Nephron (organoid): Measurements from ENCODE around the gene LRCH1.

Experiments used
- H3K27ac Mint-ChIP-seq, 3 experiments: 2 replicates each; pipeline ENCODE4 v1.8.0; 2020; ENCODE audit warnings: mixed read lengths in 3 of 3, mild to moderate bottlenecking in 2 of 3, moderate library complexity in 1 of 3
- H3K27me3 Mint-ChIP-seq: 2 replicates; pipeline ENCODE4 v1.8.0; 2021; ENCODE audit warnings: low read depth, mild to moderate bottlenecking, moderate library complexity, mixed read lengths
- H3K36me3 Mint-ChIP-seq: 2 replicates; pipeline ENCODE4 v1.8.0; 2020; ENCODE audit warnings: low read depth, mixed read lengths
- H3K4me1 Mint-ChIP-seq: 2 replicates; pipeline ENCODE4 v1.8.0; 2020; ENCODE audit warnings: mixed read lengths
- H3K4me3 Mint-ChIP-seq, 3 experiments: 2 replicates each; pipeline ENCODE4 v1.8.0; 2020; ENCODE audit warnings: mild to moderate bottlenecking in 3 of 3, mixed read lengths in 3 of 3, moderate library complexity in 2 of 3
- H3K9me3 Mint-ChIP-seq: 2 replicates; pipeline ENCODE4 v1.8.0; 2020; ENCODE audit warnings: mixed read lengths
- TF ChIP-seq, protein P1 (sequence below), 3 experiments: fragments of 200-600 bp; sonication (generic); IDR thresholded peaks; one replicate each; pipeline ENCODE4 v1.5.0; 2021; ENCODE audit warnings: antibody characterized with exemption in 3 of 3; ENCODE audit not compliant: unreplicated experiment in 3 of 3

Gene LRCH1

DNA sequence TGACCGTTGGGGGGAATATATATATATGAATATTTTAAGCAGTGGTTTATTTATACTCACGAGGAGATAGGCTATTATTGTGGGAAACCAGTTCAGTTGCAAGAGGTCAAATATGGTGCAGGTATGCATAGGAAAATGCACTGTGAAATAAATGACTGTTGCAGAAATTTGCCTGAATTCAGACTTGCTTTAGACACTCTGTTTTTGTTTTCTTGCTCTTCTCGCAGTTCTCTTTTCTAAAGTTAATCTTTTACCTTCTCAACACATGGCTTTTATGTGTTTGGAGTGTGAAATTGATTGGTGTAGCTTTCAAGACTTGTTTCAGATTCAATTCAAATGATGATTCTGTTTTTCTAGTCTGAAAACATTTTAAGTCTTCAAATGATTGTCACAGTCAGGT is 109.7 kb downstream of the LRCH1 start:
- no peak overlapping the region for H3K4me3 Mint-ChIP-seq
- peaks cover 12% of the 10 kb centered on the region for H3K36me3 Mint-ChIP-seq
- TF ChIP-seq, protein P1, sequence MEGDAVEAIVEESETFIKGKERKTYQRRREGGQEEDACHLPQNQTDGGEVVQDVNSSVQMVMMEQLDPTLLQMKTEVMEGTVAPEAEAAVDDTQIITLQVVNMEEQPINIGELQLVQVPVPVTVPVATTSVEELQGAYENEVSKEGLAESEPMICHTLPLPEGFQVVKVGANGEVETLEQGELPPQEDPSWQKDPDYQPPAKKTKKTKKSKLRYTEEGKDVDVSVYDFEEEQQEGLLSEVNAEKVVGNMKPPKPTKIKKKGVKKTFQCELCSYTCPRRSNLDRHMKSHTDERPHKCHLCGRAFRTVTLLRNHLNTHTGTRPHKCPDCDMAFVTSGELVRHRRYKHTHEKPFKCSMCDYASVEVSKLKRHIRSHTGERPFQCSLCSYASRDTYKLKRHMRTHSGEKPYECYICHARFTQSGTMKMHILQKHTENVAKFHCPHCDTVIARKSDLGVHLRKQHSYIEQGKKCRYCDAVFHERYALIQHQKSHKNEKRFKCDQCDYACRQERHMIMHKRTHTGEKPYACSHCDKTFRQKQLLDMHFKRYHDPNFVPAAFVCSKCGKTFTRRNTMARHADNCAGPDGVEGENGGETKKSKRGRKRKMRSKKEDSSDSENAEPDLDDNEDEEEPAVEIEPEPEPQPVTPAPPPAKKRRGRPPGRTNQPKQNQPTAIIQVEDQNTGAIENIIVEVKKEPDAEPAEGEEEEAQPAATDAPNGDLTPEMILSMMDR (IDR thresholded peaks at IDR 0.05; ENCODE audit: unreplicated experiment in 3 of 3) = no peak
- H3K27me3 Mint-ChIP-seq = no peaks in the 10 kb centered on the region
- peak overlapping the region; percentile 55 to 89 (median 65) for H3K27ac Mint-ChIP-seq
- peaks cover 69% of the 10 kb centered on the region for H3K4me1 Mint-ChIP-seq
- no peaks in the 10 kb centered on the region for H3K9me3 Mint-ChIP-seq

DNA sequence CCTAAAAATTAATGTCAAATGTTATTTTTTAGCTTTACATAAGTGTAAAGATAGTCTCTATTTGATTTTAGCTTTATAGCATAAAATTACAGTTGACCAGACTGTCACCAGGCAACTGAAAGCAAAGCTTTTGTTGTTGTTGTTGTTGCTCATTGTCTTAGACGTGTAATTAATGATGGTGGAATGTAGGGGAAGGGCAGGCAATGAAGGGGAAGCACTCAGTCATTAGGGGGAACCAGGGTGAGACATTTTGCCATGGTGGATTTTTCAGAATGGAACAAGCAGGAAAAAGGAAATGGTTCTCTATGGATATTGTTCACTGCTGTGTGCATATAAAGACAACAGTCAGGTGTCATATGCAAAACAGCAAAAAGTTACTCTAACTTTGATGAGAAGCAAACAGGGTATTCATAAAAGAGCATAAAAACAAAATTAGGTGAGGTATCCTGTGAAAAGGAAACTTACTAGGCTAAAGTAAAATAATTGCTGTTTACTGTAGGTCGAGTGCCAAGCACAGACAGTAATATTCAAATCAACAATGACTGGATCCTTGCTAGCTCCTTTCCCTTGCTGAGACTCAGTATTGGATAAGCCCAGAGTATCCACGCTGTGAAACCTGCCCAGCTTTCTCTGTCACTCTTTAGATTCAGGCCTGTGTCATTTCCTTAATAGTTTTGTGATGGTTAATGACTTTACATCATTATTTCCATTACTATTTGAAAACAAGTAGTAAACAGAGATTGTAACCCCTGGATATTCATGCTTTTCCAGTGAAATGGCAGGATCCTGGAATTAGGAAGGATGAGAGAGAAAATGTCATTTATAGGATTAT is 110.5 kb downstream of the LRCH1 start:
- no peaks in the 10 kb centered on the region for H3K9me3 Mint-ChIP-seq
- peaks cover 12% of the 10 kb centered on the region for H3K36me3 Mint-ChIP-seq
- peak overlapping the region in 1 of 3 experiments; percentile 9 for H3K4me3 Mint-ChIP-seq
- peaks cover 73% of the 10 kb centered on the region for H3K4me1 Mint-ChIP-seq
- TF ChIP-seq, protein P1 (IDR thresholded peaks at IDR 0.05; ENCODE audit: unreplicated experiment in 3 of 3) = no peak
- peak overlapping the region; percentile 60 to 89 (median 65) for H3K27ac Mint-ChIP-seq
- H3K27me3 Mint-ChIP-seq = no peaks in the 10 kb centered on the region

DNA sequence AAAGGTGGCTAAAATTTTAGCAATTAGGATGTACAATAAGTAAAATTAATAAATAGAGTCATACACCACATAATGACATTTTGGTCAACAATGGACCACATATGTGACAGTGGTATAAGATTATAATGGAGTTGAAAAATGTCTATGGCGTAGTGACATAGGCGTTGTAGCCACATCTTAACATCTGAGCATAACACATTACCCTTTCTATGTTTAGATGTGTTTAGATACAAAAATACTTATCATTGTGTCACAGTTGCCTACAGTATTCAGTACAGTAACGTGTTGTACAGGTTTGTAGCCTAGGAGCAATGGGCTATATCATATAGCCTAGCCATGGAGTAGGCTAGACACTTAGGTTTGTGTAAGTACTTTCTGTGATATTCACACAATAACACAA is 111.2 kb downstream of the LRCH1 start:
- Mint-ChIP-seq H3K4me3 (no peak overlapping the region), H3K27ac (peak overlapping the region in 1 of 3 experiments; percentile 48), H3K4me1 (peaks cover 80% of the 10 kb centered on the region), H3K27me3 (no peaks in the 10 kb centered on the region), H3K9me3 (no peaks in the 10 kb centered on the region), H3K36me3 (peaks cover 12% of the 10 kb centered on the region)
- TF ChIP-seq, protein P1 (IDR thresholded peaks at IDR 0.05; ENCODE audit: unreplicated experiment in 3 of 3) = no peak

DNA sequence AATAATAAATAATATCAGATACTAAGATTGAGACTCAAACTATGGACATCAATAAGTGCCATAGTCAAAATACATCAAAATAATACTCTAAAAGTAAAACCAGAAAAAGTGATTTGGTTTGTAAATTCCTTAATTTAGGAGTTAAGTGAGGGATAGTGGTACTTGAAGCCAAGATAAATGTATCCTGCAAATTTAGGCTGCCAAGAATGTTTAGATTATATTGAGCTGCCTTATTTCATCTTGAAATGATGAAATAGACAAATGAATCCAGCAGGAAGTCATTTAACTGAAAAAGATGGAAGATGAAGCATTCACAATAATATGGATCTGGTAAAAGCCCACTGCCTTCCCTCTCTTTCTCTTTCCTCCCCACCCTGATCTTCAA is 112.3 kb downstream of the LRCH1 start:
- Mint-ChIP-seq H3K27ac (peak overlapping the region; percentile 76 to 96 (median 88)), H3K9me3 (no peaks in the 10 kb centered on the region), H3K27me3 (no peaks in the 10 kb centered on the region), H3K36me3 (peaks cover 6% of the 10 kb centered on the region), H3K4me3 (peak overlapping the region in 1 of 3 experiments; percentile 35), H3K4me1 (peaks cover 82% of the 10 kb centered on the region)
- TF ChIP-seq, protein P1 (IDR thresholded peaks at IDR 0.05; ENCODE audit: unreplicated experiment in 3 of 3) = no peak

DNA sequence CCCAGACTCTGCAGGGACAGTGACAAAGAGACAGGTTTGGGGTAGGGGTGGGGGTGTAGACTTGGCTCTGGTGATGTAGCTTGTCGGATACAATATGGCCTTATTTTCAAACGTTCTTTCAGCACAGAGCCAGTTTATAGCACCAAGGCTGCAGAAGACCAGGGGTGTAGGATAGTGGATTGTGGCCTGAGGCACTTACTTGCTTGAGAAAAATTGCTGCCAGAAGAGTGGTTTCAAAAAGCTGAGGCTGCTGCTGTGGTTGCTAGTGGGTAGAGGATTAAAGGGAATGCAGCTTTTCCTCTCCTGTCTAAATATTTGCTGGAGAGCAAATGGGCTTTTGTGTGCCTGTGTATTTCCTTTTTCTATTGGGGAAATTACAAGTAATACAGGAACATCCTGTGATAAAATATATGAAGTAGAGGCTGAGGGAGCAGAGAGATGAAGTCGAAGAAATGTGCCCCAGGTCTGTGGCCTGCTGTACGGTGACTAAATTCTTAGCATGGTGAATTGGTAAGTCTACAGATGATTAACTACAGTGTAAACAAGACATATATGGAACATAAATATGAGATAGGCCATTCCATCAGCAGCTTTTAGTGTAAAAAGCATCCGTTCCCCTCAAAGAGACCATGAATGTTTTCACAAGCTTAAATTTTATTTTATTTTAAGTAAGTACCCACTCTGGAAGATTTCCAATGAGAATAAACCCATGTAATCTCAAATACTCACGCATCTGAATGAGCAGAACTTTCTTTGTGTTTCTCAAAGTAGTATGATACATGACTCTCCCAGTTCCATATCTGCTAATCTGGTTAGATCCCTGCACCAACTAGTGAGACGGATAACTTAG is 112.9 kb downstream of the LRCH1 start:
- Mint-ChIP-seq H3K4me1 (peaks cover 81% of the 10 kb centered on the region), H3K4me3 (peak overlapping the region in 2 of 3 experiments; percentile 10 to 35), H3K27me3 (no peaks in the 10 kb centered on the region), H3K27ac (peak overlapping the region; percentile 76 to 96 (median 88)), H3K9me3 (no peaks in the 10 kb centered on the region), H3K36me3 (peaks cover 5% of the 10 kb centered on the region)
- TF ChIP-seq, protein P1 (IDR thresholded peaks at IDR 0.05; ENCODE audit: unreplicated experiment in 3 of 3) = no peak
